DMS 273 treated with DMSO at 0.1 percent for 48 hours (cell line): ENCODE results near the gene BICDL2.

Source experiments
- DNase-seq: peaks from one replicate; lab custom pipeline; 2025; lab: John Stamatoyannopoulos, UW

BICDL2 gene

DNA sequence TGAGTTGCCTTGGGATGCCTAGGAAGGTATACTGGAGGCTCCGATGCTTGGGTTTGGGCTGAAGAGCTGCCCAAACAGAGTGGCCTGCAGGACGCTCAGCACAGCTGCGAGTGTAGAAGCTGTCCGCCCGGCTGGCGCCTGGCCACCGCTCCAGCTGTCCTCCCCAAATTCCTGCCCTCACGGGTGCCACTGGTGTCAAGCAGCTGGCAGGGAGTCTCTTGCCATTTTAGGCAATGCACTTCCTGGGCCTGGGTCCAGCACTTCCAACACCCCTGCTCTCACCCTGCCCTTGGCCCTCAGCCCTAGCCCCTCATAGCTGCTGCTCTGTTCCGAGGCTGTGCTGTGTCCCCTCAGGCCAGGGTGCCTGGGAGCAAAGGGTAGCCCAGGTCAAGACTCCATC lies 51.3 kb downstream of the BICDL2 start:
- peak; percentile 49 for DNase-seq

DNA sequence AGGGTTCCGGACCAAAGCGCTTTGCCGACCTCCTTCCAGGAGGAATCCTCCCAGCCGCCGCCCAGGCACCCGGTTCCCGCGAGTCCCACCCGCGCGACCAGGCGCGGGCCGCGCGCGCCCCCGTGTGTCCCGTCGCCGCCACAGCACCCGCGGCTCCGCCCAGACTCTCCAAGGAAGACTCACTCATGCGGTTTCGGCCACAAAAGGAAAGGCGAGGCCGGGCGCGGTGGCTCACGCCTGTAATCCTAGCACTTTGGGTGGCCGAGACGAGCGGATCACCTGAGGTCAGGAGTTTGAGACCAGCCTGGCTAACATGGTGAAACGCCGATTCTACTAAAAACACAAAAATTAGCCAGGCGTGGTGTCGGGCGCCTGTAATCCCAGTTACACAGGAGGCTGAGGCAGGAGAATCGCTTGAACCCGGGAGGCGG lies 53.0 kb downstream of the BICDL2 start:
- DNase-seq: peak; percentile 20

DNA sequence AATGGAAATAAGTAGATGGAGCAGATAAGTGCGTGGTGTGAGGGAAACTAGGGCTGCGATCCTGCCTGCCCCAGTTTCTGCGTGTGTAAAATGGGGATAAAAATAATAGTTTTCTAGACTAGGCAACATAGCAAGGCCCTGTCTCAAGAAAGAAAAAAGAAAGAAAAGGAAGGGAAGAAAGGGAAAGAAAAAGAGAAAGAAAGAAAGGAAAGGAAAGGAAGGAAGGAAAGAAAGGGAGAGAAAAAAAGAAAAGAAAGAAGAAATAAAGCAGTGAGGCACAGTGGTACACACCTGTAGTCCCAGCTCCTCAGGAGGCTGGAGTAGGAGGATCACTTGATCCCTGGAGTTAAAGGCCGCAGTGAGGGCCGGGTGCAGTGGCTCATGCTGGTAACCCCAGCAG lies 54.3 kb downstream of the BICDL2 start:
- no peak for DNase-seq

DNA sequence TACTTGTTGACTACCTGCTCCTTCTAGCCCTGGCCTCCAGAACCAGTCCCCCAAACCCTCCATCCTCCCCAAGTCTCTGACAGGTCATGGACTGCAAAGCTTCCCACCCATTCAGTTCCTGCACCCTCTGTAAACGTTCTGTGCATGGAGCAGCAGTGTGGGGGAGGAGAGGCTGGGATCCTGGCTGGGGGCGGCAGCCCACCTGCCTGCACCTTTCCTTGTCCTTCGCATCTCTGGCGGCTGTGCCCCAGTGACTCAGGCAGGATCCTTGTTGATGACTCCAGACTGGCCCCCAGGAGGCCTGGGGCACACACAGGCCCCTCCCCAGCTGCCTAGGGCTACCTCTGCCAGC lies 54.9 kb downstream of the BICDL2 start:
- DNase-seq: no peak

DNA sequence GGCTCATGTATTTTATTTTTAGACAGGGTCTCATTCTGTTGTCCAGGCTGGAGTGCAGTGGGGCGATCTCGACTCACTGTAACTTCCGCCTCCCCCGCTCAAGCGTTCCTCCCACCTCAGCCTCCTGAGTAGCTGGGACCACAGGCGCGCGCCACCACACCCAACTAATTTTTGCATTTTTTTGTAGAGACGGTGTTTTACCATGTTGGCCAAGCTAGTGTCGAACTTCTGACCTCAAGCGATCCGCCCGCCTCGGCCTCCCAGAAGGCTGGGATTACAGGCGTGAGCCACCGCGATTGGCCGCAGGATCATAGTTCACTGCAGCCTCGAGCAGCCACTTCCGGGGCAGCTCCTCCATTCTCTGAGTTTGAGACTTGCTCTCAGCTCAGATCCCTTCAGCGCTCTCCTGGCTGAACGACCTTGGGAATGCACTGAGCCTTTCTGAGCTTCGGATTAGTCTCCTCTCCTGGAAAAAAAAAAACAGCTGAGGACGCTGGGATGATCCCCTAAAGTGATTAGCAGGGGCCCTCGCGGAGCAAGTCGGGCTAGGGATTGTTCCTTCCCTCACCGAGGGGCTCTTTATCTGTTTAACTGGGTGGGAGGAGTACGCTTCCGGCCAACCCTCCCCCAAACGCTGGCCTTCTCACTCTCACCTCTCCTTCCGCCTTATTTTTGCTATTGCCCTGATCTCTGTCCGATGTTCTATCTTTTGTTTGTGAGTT lies 55.4 kb downstream of the BICDL2 start:
- DNase-seq: no peak

DNA sequence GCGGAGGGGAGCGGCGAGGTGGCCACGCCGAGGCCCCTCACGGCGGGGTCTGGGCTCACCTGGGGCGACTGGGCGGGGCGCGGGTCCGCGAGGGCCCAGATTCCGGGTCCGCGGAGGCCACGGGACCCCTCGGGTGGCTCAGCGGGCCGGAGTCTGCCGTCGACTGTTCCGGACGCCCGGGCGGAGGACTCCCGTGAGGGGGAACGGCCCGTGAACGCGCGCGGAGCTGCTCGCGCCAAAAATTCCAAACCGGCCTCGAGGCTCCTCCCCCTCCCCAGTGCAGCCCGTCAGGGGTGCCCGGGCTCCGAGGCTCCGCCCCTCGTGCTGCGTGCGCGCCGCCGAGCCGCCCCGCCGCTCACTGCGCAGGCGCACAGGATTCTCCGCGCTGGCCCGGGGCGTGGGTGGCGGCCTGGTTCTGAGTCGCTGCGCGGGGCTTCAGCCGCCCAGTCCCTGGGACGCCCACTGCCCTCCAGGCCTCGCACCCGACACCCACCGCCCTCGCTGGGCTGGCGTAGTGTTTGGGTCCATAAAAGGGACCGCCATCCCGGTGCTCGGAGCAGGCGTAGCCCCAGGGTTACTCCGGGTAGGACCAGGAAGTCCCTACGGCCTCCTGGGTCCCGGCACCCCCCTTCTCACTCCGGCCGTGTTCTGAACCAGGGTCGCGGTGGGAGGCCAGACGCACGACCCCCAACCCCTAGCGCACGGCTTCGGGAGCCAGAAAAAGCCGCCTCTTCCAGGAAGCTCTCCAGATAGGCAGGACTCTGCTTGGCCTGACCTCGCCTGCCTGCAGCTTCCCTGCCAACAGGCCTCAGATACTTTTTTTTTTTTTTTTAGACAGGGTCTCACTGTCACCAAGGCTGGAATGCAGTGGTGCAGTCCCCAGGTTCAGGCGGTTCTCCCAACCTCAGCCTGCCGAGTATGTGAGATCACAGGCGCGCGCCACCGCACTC lies 56.2 kb downstream of the BICDL2 start, which contains the start of gene PKMYT1:
TSS of gene PKMYT1 (minus strand) at position 220 of the 950 bp plus-strand sequence. CDS start 789 bp downstream, outside the sequence.
- DNase-seq: peak; percentile 41

DNA sequence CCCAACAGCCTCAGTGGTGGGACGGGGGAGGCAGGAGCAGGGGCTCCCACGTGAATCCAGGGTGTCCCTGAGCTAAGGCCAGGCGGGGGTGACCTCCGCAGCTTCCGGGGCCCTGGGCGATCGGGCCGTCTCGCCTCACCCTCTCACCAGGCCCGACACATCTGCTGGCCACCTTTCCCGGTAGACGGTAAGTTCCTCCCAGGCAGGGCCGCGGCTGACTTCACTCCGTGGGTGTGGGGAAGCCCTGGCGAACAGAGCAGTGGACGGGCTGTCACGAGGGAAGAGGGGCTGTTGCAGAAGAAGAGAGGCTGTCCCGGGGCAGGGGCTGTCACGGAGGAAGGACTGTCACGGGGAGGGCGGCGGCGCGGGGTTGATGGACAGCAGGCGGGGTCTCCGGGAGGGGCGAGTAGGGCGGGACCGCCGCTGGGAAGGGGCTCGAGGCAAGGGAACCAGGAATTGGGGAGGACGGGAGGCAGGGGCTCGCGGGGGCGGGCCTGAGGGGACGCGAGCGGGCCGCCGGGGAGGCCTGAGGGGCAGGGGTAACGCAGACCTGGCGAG lies 57.0 kb downstream of the BICDL2 start:
- no peak for DNase-seq
